GM12865 (cell line): ENCODE measurements around the gene PNP.

Source experiments
- DNase-seq: peaks from one replicate; pipeline ENCODE4 v3.0.0; 2010; ENCODE audit warnings: low read depth
- H3K4me3 ChIP-seq: 2 replicates; pipeline ENCODE4 v1.5.1; 2011; ENCODE audit warnings: mild to moderate bottlenecking, low read depth, low read length, control low read depth
- TF ChIP-seq, protein P1 (sequence below): IDR thresholded peaks from 2 replicates; pipeline ENCODE4 v1.5.1; 2011; ENCODE audit warnings: low read length, control low read depth, low read depth, inconsistent platforms; ENCODE audit not compliant: insufficient read depth; ENCODE audit errors: missing control alignments

The PNP gene

DNA sequence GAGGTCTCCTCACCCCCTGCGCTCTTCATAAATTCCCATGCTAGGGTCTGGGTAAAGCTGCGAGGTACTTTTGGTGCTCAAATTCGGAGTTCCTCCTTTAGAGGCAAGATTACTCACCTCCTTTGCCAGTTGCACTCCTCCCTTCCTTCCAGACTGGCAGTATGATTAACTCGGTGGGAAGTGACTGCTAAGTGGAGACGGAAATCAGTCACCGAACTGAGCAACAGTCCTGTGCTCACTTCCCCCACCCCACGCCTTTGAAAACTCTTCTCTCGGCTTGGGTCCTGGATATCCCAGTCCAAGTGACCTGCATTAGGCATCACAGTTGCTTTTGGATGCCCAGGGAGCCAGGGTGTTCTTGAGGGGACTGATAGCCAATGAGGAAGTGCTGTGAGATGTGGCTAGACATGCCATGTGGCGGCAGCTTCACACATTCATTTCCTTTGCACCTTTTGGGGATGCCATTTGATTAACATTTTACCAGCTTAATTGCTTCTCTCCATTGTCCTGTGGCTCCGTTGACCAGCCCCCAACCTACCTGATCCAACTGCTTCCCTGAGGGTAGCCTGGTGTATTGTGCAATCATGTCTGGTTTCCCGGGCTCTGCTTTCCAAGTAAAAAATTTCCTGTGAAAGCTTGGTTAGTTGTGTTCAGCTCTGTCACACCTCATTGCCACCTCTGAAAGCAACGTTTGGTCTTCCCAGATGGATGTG is 840 bp downstream of the PNP start:
- DNase-seq = peak; percentile 60
- H3K4me3 ChIP-seq = peak overlapping the region; percentile 84
- TF ChIP-seq, protein P1, sequence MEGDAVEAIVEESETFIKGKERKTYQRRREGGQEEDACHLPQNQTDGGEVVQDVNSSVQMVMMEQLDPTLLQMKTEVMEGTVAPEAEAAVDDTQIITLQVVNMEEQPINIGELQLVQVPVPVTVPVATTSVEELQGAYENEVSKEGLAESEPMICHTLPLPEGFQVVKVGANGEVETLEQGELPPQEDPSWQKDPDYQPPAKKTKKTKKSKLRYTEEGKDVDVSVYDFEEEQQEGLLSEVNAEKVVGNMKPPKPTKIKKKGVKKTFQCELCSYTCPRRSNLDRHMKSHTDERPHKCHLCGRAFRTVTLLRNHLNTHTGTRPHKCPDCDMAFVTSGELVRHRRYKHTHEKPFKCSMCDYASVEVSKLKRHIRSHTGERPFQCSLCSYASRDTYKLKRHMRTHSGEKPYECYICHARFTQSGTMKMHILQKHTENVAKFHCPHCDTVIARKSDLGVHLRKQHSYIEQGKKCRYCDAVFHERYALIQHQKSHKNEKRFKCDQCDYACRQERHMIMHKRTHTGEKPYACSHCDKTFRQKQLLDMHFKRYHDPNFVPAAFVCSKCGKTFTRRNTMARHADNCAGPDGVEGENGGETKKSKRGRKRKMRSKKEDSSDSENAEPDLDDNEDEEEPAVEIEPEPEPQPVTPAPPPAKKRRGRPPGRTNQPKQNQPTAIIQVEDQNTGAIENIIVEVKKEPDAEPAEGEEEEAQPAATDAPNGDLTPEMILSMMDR = no peak

DNA sequence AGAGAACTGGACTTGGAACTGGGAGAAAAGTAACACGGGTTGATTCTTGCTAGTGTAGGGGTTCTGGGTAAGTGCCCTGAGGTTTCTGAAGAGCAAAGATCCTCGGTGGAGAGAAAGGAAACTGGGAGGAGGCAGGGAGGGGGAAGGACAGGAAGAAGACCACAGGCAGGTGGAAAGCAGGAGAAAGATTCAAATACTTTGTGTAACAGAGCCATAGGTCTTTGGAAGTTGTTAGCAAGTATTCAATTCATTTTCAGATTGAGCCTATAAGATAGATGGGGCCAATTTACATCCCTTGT is 1.3 kb downstream of the PNP start:
- DNase-seq = no peak
- TF ChIP-seq, protein P1 = no peak

DNA sequence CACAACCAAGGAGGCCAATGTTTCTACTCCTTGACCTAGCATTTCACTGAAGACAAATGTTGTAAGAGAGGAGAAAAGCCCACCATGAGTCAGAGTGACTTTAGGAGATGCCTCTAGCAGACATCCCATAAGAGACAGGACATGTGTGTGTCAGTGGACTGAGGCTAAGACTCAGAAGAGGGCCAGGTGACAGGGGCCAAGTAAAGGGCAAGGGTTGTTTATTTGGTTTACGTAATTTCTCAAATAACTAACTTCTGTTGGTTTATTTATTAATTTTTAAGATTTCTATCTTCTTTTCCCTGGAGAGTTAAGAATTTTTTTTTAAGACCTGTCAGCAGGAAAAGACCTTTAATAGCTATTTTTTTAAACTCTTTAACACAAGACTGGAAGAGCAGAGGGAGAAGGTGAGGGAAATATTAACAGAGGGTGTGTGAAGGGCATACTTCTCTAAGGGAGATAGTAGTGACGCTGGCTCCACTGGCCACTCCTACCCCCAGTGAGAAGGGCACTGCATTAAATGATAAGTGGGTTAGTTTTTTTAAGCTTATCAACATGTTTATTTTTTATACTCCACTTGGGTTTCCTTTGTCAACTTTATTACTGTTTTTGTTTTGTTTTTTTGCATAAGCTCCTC is 3.4 kb downstream of the PNP start:
- H3K4me3 ChIP-seq = no peak overlapping the region
- TF ChIP-seq, protein P1 = no peak
- no peak for DNase-seq

More for the DNA sequence above, 1.3 kb downstream of the PNP start:
- peak overlapping the region; percentile 84 for H3K4me3 ChIP-seq

DNA sequence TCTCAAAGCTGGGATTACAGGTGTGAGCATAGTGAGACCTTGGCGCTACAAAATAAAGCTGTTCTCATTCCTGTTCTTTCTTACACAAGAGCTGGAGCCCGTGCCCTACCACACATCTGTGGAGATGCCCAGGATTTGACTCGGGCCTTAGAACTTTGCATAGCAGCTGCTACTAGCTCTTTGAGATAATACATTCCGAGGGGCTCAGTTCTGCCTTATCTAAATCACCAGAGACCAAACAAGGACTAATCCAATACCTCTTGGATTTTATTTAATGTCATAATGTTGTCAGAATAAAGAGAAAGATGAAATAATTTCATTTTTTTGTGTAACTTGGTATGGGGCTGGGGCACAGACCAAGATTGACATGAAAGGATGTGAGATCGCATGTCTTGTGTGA is 7.6 kb downstream of the PNP start:
- no peak for DNase-seq
- H3K4me3 ChIP-seq = no peak overlapping the region
- TF ChIP-seq, protein P1 = no peak

DNA sequence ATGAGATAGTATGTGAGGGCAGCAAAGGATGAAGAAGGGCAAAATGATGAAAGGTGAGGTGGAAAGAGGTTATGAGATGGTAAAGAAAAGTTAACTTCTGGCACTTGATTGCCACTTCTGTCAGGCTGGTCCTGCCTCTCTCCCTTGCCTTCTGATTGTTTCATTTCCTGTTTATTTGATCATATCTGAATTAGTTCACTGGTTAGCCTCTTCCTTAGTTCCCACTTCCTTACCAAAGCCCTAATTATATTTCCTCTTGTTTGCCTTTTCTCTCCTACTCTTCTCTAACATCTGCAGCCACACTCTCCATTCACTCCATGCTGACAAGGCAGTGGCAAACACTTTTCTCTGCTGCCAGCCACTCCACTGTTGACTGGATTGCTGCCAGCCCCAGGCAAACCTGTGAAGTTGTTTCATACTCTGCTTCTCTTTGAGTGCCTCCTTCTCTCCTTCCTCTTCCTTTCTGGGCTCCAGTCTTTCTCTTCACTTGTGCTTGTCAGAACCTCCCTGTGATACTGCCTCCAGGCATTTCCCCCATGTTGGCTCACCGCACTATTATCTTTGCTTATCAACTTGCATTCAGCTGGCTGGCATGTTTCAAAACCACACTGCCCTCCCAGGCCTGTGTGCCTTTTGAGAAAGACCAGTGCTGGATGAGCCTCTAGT is 8.1 kb downstream of the PNP start:
- H3K4me3 ChIP-seq = no peak overlapping the region

DNA sequence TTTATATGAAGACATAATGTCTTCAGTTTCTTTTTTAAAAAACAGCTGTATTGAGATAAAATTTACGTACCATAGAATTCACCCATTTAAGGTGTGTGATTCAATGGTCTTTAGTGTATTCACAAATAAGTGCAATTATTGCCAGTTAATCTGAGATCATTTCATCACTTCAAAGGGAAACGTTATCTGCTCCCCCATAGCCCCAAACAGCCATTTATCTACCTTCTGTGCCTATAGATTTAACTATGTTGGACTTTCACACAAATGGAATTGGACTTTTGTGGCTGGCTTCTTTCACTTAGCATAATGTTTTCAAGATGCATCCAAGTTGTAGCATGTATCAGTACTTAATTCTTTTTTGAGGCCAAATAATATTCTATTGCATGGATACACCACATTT is 9.7 kb downstream of the PNP start:
- H3K4me3 ChIP-seq = no peak overlapping the region
- TF ChIP-seq, protein P1 = no peak
- DNase-seq = no peak

More for the DNA sequence above, 8.1 kb downstream of the PNP start:
- no peak for DNase-seq
- TF ChIP-seq, protein P1 = no peak

DNA sequence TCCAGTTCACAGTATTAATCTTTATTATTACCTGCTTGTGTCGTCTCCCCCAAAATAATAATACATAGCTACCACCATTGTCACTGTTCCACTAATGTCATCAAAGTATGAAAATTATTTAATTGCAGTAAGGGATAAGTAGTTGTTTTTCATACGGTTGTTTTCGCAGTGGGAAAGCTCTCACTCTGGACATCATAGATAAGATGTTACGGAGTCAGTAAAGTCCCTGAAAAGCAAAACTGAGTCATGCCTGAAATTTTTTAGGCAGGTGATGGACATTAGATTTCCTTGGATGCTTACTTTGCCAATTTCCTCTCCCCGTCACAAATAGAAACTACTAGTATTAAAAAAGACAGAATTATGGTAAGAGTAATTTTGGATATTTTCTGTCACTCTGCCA is 13.2 kb downstream of the PNP start:
- no peak overlapping the region for H3K4me3 ChIP-seq
- TF ChIP-seq, protein P1 = no peak
- no peak for DNase-seq
